Measurements from ENCODE around the gene TPSD1. TPM values are rescaled to one million over a fixed set of nuclear protein-coding genes. Genes with fewer than 3 reads are reported as not detected.
"Not testable (repeated sequence)": the region's sequence is repeated elsewhere in the genome, so short reads cannot be mapped to it uniquely, and the experiment has no call there.

TPSD1 gene
- total and polyA plus RNA-seq, 2 donors (not counting 3 experiments of a cell fraction or from before 2014, with no cell fraction given) = not detected

DNA sequence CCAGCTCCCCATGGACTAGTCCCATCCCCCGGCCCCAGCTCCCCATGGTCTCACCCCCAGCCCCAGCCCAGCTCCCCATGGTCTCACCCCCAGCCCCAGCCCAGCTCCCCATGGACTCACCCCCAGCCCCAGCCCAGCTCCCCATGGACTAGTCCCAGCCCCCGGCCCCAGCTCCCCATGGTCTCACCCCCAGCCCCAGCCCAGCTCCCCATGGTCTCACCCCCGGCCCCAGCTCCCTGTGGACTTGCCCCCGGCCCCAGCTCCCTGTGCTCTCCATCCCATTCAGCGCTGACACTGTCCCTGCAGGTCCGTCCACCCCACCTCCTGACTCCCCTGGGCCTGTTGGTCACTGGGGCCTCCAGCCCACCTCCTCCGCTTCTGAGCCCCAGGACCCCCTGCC is 24.6 kb upstream of the TPSD1 start:
- H3K4me1 ChIP-seq (ENCODE audit: control insufficient read depth, extremely low read depth, insufficient read depth, low read length); CTCF ChIA-PET; dilution Hi-C loops (cut with MboI; ENCODE audit: extremely low pct_ligation_motif_present, low sequenced_read_pairs); H4K20me1 ChIP-seq (replicated peaks; ENCODE audit: control insufficient read depth, extremely low read depth, insufficient read depth, low read length); POLR2A ChIA-PET; H3K79me2 ChIP-seq (ENCODE audit: control insufficient read depth, insufficient read depth, low read length); H3K4me2 ChIP-seq (ENCODE audit: insufficient read depth, low read length); intact Hi-C loops (cut with micrococcal nuclease); H3K9ac ChIP-seq (replicated peaks; ENCODE audit: extremely low read depth, insufficient read depth, low read length); H3K27me3 ChIP-seq (ENCODE audit: control insufficient read depth in 2 of 2, insufficient read depth in 2 of 2, low read length in 2 of 2); FAIRE-seq; H3K9me1 ChIP-seq (replicated peaks; ENCODE audit: control insufficient read depth, extremely low read depth, insufficient read depth, low read length); H3K9me3 ChIP-seq (replicated peaks; ENCODE audit: control insufficient read depth, insufficient read depth, low read length); DNase-seq (ENCODE audit: low read depth, low spot score); H3K27ac ChIP-seq (ENCODE audit: insufficient read depth, low read depth, low read length); H2AFZ ChIP-seq (ENCODE audit: low read depth, low read length); BruUV-seq (replicated peaks); H3K4me3 ChIP-seq (replicated peaks in 1 of 3; ENCODE audit: insufficient read depth in 1 of 3, low read depth in 1 of 3, low read length in 3 of 3); H3K36me3 ChIP-seq (ENCODE audit: control insufficient read depth in 2 of 2, extremely low read depth in 1 of 2, insufficient read depth in 2 of 2, low read length in 2 of 2): not testable (repeated sequence)

DNA sequence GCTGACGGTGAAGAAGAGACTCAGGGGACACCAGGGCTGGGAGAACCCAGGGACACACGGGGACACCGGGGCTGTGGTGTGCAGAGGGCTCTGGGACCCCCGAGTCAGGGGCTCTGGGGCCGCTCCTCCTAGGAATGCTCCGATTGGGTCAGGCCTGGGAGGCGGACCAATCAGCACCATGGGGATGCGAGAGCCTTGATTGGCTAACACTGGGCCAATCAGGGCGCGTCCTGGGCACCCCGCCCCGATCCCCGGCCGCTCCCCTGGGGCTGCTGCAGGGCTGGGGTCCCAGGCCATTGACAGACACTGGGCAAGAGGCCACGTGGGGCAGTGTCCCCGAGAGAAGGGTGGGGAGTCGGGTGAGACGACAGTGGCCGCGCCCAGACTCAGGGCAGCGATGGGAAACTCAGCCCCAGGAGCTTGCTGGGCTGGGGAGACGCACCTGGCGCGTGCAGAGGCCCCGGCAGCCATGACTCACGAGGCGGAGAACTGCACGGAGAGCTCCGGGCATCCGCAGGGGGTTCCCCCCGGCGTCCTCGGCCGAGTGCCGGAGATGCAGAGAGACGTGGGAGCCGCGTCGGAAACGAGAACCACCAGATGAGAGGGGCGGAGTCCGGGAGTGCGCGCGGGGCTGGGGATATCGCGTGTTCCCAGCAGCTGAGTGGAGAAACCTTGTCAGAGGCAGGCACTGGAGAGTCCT is 23.7 kb upstream of the TPSD1 start:
- dilution Hi-C loops (cut with MboI; ENCODE audit: extremely low pct_ligation_motif_present, low sequenced_read_pairs); H3K9me3 ChIP-seq (replicated peaks; ENCODE audit: control insufficient read depth, insufficient read depth, low read length); H3K36me3 ChIP-seq (ENCODE audit: control insufficient read depth in 2 of 2, extremely low read depth in 1 of 2, insufficient read depth in 2 of 2, low read length in 2 of 2); H3K27me3 ChIP-seq (ENCODE audit: control insufficient read depth in 2 of 2, insufficient read depth in 2 of 2, low read length in 2 of 2); BruUV-seq (replicated peaks); DNase-seq (ENCODE audit: low read depth, low spot score); H4K20me1 ChIP-seq (replicated peaks; ENCODE audit: control insufficient read depth, extremely low read depth, insufficient read depth, low read length); intact Hi-C loops (cut with micrococcal nuclease); H2AFZ ChIP-seq (ENCODE audit: low read depth, low read length); H3K9me1 ChIP-seq (replicated peaks; ENCODE audit: control insufficient read depth, extremely low read depth, insufficient read depth, low read length); H3K4me2 ChIP-seq (ENCODE audit: insufficient read depth, low read length); H3K4me1 ChIP-seq (ENCODE audit: control insufficient read depth, extremely low read depth, insufficient read depth, low read length); H3K27ac ChIP-seq (ENCODE audit: insufficient read depth, low read depth, low read length); CTCF ChIA-PET; POLR2A ChIA-PET; H3K79me2 ChIP-seq (ENCODE audit: control insufficient read depth, insufficient read depth, low read length); H3K9ac ChIP-seq (replicated peaks; ENCODE audit: extremely low read depth, insufficient read depth, low read length); FAIRE-seq; H3K4me3 ChIP-seq (replicated peaks in 1 of 3; ENCODE audit: insufficient read depth in 1 of 3, low read depth in 1 of 3, low read length in 3 of 3): not testable (repeated sequence)

DNA sequence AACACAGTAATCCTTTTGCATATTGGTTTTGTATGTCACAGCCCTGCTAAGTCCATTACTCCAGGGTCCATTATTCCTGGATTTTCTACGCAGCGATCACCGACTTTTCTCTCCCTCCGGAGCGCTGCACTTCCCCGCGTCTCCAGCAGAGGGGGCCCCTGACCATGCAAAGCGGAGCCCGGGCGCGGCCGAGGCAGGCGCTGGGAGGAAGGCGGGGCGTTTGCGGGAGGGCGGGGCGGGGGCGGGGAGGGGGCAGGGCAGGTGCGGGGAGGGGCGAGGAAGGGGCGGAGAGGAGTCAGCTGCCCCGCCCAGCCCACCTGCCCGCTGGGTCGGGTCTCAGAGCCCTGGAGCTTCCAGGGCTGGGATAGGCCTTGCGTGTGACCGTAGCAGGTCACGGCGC is 19.2 kb upstream of the TPSD1 start:
- H3K36me3 ChIP-seq (ENCODE audit: control insufficient read depth in 2 of 2, extremely low read depth in 1 of 2, insufficient read depth in 2 of 2, low read length in 2 of 2); H4K20me1 ChIP-seq (replicated peaks; ENCODE audit: control insufficient read depth, extremely low read depth, insufficient read depth, low read length); BruUV-seq (replicated peaks); H3K27ac ChIP-seq (ENCODE audit: insufficient read depth, low read depth, low read length); H3K4me3 ChIP-seq (replicated peaks in 1 of 3; ENCODE audit: insufficient read depth in 1 of 3, low read depth in 1 of 3, low read length in 3 of 3); H3K9me1 ChIP-seq (replicated peaks; ENCODE audit: control insufficient read depth, extremely low read depth, insufficient read depth, low read length); POLR2A ChIA-PET; H3K4me2 ChIP-seq (ENCODE audit: insufficient read depth, low read length); intact Hi-C loops (cut with micrococcal nuclease); dilution Hi-C loops (cut with MboI; ENCODE audit: extremely low pct_ligation_motif_present, low sequenced_read_pairs); DNase-seq (ENCODE audit: low read depth, low spot score); H2AFZ ChIP-seq (ENCODE audit: low read depth, low read length); CTCF ChIA-PET; H3K79me2 ChIP-seq (ENCODE audit: control insufficient read depth, insufficient read depth, low read length); H3K4me1 ChIP-seq (ENCODE audit: control insufficient read depth, extremely low read depth, insufficient read depth, low read length); H3K27me3 ChIP-seq (ENCODE audit: control insufficient read depth in 2 of 2, insufficient read depth in 2 of 2, low read length in 2 of 2); H3K9ac ChIP-seq (replicated peaks; ENCODE audit: extremely low read depth, insufficient read depth, low read length); H3K9me3 ChIP-seq (replicated peaks; ENCODE audit: control insufficient read depth, insufficient read depth, low read length): not testable (repeated sequence)
- peak; percentile 95 for FAIRE-seq

Data from endothelial cell of umbilical vein (primary cell).